Aorta (tissue), 5 donors: ENCODE results near the gene PLCXD1. TPM values are rescaled to one million over a fixed set of nuclear protein-coding genes. Genes with fewer than 3 reads are reported as not detected.
"Not testable (repeated sequence)": the region's sequence is repeated elsewhere in the genome, so short reads cannot be mapped to it uniquely, and the experiment has no call there.

Experiments
- ATAC-seq: fragments of 200-7000 bp; cut with Tn5 transposase; one replicate; pipeline ENCODE4 v1.9.1; 2022; ENCODE audit warnings: moderate library complexity; ENCODE audit not compliant: low FRiP score
- DNase-seq, 2 donors: peaks; one replicate each; pipeline ENCODE4 v3.0.0-alpha.2; 2020
- H3K27ac ChIP-seq, 2 donors: one replicate each; pipeline ENCODE4 v1.5.1; 2013; ENCODE audit warnings: low read length in 2 of 2, mild to moderate bottlenecking in 2 of 2, moderate library complexity in 2 of 2, control low read depth in 1 of 2, inconsistent platforms in 1 of 2, low read depth in 1 of 2
- H3K27me3 ChIP-seq, 2 donors: one replicate each; pipeline ENCODE4 v1.6.1; 2013; ENCODE audit warnings: control low read depth in 1 of 2, low read length in 1 of 2, mild to moderate bottlenecking in 1 of 2, moderate library complexity in 1 of 2; ENCODE audit not compliant: insufficient read depth in 2 of 2, control insufficient read depth in 1 of 2
- H3K36me3 ChIP-seq, 2 donors: one replicate each; pipeline ENCODE4 v1.6.1; 2013; ENCODE audit warnings: control low read depth in 1 of 2, low read length in 1 of 2, mild to moderate bottlenecking in 1 of 2; ENCODE audit not compliant: insufficient read depth in 2 of 2, control insufficient read depth in 1 of 2
- H3K4me1 ChIP-seq, 2 donors: one replicate each; pipeline ENCODE4 v1.6.1; 2013; ENCODE audit warnings: low read length in 2 of 2, control low read depth in 1 of 2, mild to moderate bottlenecking in 1 of 2, moderate library complexity in 1 of 2; ENCODE audit not compliant: insufficient read depth in 2 of 2, control insufficient read depth in 1 of 2
- H3K4me3 ChIP-seq, 2 donors: one replicate each; pipeline ENCODE4 v1.5.1; 2013; ENCODE audit warnings: low read length in 2 of 2, control low read depth in 1 of 2, mild to moderate bottlenecking in 1 of 2
- H3K9me3 ChIP-seq: one replicate; pipeline ENCODE4 v1.6.1; 2013; ENCODE audit warnings: mild to moderate bottlenecking, low read length; ENCODE audit not compliant: control insufficient read depth
- WGBS, 2 donors: extraction: QIAGEN DNeasy Blood & Tissue Kit; methylation state at CpG; one replicate each; pipeline ENCODE4 v1.1.7; 2013; 5-methylcytosine and 5-hydroxymethylcytosine counted together
- intact Hi-C, 2 donors: fragments of 100-400 bp; cut with DNase I; formaldehyde crosslinking; loops; one replicate each; pipeline versions ENCODE4 v1.14.2 to v1.15.0; 2022
- polyA plus RNA-seq, 2 donors: library from polyadenylated mRNA; stranded (reverse); fragments of 200-250 nt; gene quantifications; one replicate each; pipeline ENCODE4 v1.2.3, GENCODE V29; 2013
- total RNA-seq, 2 donors: library from RNA; stranded (reverse); fragmentation: NEBNext Ultra II Directional; extraction: Animal tissue kit (Norgen Biotek cat#: 25700); gene quantifications; one replicate each; pipeline ENCODE4 v1.2.1, GENCODE V29; 2021
- donor health status: healthy with polysubstance abuse.
- donor health status: Bipolar disorder and iron deficiency.
- donor health status: DM: no; HTN: no; CAD: no.
- donor health status: DM: no; HTN: no; CAD: no.
- donor health status: DM: yes; HTN: yes; CAD: no.

PLCXD1 gene
- total and polyA plus RNA-seq, 4 donors: 1.3 to 16.3 (median 6.7) TPM

DNA sequence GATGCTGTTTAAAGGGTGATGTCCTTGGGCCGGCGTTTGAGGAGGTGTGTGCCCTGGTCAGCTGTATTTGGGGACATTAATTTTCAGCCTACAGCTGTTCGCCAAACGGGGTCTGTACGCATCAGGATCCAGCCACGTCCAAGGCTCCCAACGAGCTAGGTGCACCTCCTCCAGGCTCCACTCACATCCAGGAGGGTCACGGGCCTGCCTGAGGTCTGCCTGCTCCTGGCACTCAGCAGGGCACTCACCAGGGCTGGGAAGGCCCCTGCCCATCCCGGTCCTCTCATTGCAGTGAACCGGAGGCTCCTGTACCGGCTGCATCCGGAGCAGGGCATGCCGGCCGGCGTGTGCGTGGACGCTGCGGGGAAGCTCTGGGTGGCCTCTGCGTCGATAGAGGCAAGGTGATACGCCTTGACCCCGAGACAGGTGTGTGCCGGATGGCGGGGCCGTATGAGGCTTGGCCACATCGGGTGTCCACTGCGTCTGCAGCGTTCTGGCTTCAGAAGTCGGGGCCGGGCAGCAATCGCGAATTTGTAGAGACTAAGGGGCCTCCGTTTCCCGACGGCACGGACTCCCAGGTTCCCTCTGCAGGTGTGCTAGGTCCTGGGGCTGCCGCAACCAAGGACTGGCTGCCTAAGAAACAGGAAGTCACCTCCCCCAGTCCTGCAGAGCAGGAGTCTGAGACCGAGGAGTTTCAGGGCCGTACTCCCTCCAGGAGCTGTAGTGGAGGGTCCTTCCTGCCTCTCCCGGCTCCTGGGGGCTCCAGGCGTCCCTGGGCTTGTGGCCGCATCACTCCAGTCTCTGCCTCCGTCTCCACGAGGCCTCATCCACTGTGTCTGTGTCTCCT, 27.5 kb upstream of the PLCXD1 start:
- intact Hi-C loops: no loop called here
- DNase-seq: peak in 1 of 2 donors; percentile 71
- Histone ChIP-seq H3K36me3 (no peaks in the 10 kb centered on the region), H3K4me1 (no peaks in the 10 kb centered on the region), H3K9me3 (no peaks in the 10 kb centered on the region), H3K27ac (no peak overlapping the region), H3K4me3 (no peak overlapping the region), H3K27me3 (no peaks in the 10 kb centered on the region)
- WGBS, 2 donors: 86 to 90% methylated on average over 41 to 44 of the region's 44 CpGs
- peak; percentile 36 for ATAC-seq

DNA sequence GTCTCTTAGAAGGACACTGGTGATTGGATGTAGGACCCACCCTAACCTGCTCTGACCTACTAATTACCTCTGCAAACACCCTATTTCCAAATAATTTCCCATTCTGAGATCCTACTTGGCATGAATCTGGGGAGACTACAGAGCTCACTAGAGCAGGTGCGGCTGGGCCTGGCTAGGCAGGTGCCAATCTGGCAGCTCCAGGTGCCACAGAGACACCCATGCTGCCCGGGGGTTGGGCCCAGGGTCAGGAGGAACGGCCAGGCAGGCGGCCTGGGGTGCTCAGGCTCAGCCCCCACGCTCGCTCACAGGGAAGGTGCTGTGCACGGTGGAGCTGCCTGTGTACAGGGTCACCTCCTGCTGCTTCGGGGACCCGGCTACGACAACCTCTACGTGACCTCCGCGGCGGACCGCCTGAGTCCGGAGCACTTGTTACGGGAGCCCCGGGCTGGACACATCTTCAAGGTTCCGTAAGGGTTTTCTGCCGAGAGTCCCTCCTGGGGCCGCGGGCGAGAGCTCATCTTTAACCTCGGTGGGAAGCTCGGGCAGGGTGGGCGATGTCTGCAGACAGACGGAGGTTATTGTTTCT, 26.5 kb upstream of the PLCXD1 start:
- no peaks in the 10 kb centered on the region for H3K27me3 ChIP-seq
- H3K27ac ChIP-seq: no peak overlapping the region
- ATAC-seq: no peak
- H3K4me3 ChIP-seq: no peak overlapping the region
- H3K36me3 ChIP-seq: no peaks in the 10 kb centered on the region
- intact Hi-C loops: no loop called here
- DNase-seq: peak in 1 of 2 donors; percentile 74
- 90 to 95% methylated on average over 24 to 27 of the region's 27 CpGs for WGBS, 2 donors
- H3K4me1 ChIP-seq: no peaks in the 10 kb centered on the region
- H3K9me3 ChIP-seq: no peaks in the 10 kb centered on the region

- no peaks in the 10 kb centered on the region for H3K9me3 ChIP-seq
- H3K27ac ChIP-seq: no peak overlapping the region
- WGBS, 2 donors: 63 to 76% methylated on average over 28 of the region's 28 CpGs
- ATAC-seq: no peak
- intact Hi-C loops: no loop called here
- H3K27me3 ChIP-seq: no peaks in the 10 kb centered on the region
- H3K36me3 ChIP-seq: no peaks in the 10 kb centered on the region
- H3K4me1 ChIP-seq: no peaks in the 10 kb centered on the region
- DNase-seq: peak in 1 of 2 donors; percentile 38
- H3K4me3 ChIP-seq: no peak overlapping the region
Measured at GRCh38 chrX:255923-256331, 25.3 kb upstream of the PLCXD1 start.

DNA sequence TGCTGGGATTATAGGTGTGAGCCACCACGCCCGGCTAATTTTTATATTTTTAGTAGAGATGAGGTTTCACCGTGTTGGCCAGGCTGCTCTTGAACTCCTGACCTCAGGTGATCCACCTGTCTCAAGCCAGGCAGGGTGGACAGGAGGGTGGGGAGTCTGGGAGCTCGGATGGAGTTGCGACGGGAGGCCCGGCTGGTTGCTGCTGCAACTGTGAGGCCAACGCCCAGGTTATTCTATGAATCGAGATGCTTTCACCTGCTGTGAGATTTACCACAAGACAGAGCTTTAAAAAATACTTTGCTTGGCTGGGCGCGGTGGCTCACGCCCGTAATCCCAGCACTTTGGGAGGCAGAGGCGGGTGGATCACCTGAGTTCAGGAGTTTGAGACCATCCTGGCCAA, 24.1 kb upstream of the PLCXD1 start:
- H3K4me1 ChIP-seq, ATAC-seq, H3K4me3 ChIP-seq, H3K27ac ChIP-seq, H3K27me3 ChIP-seq, intact Hi-C loops, H3K9me3 ChIP-seq, H3K36me3 ChIP-seq: not testable (repeated sequence)
- peak in 1 of 2 donors; percentile 48 for DNase-seq
- WGBS, 2 donors: 89 to 90% methylated on average over 14 of the region's 14 CpGs

DNA sequence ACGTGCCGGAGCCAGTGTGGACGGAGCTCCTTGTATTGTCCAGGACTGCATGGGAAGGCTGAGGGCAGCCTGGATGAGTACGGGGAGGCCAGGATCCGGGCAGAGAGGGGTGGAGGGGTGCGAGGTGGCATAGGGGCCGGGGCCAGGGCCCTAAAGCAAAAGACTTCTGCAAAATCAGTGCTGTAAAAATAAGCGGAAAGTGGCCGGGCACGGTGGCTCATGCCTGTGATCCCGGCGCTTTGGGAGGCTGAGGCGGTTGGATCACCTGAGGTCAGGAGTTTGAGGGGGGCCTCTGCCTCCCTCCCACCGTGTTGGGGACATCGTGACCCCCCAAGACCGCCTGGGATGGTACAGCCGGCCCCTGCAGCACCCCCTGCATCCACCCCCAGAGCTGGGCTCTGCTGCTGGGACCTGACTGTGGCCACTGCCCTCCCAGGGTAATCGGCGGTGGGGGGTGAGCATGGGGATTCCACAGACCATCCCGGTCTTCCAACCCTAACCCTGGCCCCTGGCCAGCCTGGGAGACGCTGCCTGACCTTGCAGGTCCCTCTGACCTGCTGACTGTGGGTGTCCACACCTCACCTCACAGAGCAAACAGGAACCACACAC, 23.4 kb upstream of the PLCXD1 start:
- DNase-seq (peak in 1 of 2 donors; percentile 37), ATAC-seq (no peak)
- intact Hi-C loops: no loop called here

GRCh38 chrX:258291-259040, 22.7 kb upstream of the PLCXD1 start:
- peak in 1 of 2 donors; percentile 38 for DNase-seq
- intact Hi-C loops: no loop called here

More for the DNA sequence above, 23.4 kb upstream of the PLCXD1 start:
- Histone ChIP-seq H3K4me3 (no peak overlapping the region), H3K36me3 (no peaks in the 10 kb centered on the region), H3K27me3 (no peaks in the 10 kb centered on the region), H3K4me1 (no peaks in the 10 kb centered on the region), H3K27ac (no peak overlapping the region), H3K9me3 (no peaks in the 10 kb centered on the region)
- WGBS, 2 donors: 78 to 80% methylated on average over 21 of the region's 21 CpGs

DNA sequence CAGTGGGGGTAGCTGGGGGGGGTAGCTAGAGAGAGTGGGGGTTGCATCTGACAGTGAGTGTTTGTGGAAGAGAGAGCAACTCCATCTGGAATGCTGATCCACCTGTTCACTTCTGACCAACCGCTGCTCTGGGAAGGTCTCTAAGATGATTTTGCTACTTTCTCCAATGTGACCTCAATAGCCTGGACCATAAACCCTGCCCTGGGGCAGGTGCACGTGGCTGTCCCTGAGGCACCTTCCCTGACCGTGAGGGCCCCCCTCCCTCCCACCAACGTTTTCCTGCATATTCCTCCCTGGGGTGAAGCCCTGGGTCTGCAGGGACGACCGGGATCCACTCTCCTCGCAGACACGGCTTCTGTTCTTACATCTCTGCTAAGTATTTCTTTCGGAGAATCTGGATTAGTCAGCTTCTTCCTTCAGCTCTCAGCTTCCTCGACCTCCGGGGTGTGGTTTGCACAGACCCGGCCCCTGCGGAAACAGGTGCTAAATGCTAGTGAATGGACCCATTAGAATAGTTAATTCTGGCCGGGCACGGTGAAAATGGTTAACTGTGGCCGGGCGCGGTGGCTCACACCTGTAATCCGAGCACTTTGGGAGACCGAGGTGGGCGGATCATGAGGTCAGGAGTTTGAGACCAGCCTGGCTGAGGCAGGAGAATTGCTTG, 21.4 kb upstream of the PLCXD1 start:
- Histone ChIP-seq H3K4me3 (no peak overlapping the region), H3K4me1 (no peaks in the 10 kb centered on the region), H3K9me3 (no peaks in the 10 kb centered on the region), H3K27me3 (no peaks in the 10 kb centered on the region), H3K27ac (no peak overlapping the region), H3K36me3 (no peaks in the 10 kb centered on the region)
- DNase-seq: peak in 1 of 2 donors; percentile 45
- intact Hi-C loops: no loop called here
- WGBS, 2 donors: 71 to 73% methylated on average over 21 of the region's 21 CpGs
- ATAC-seq: no peak

More at GRCh38 chrX:258291-259040, 22.7 kb upstream of the PLCXD1 start:
- Histone ChIP-seq H3K27ac (no peak overlapping the region), H3K9me3 (no peaks in the 10 kb centered on the region), H3K36me3 (no peaks in the 10 kb centered on the region), H3K4me1 (no peaks in the 10 kb centered on the region), H3K4me3 (no peak overlapping the region), H3K27me3 (no peaks in the 10 kb centered on the region)
- ATAC-seq: no peak
- 80 to 88% methylated on average over 8 of the region's 8 CpGs for WGBS, 2 donors
